CD4-positive, alpha-beta T cell treated with Interleukin-4 for 1 hour (primary cell): ENCODE data around the gene PCNX2.

Experiments
- DNase-seq, 2 donors: peaks; one replicate each; pipeline ENCODE4 v3.0.0-alpha.2; 2020 to 2022

PCNX2 gene

DNA sequence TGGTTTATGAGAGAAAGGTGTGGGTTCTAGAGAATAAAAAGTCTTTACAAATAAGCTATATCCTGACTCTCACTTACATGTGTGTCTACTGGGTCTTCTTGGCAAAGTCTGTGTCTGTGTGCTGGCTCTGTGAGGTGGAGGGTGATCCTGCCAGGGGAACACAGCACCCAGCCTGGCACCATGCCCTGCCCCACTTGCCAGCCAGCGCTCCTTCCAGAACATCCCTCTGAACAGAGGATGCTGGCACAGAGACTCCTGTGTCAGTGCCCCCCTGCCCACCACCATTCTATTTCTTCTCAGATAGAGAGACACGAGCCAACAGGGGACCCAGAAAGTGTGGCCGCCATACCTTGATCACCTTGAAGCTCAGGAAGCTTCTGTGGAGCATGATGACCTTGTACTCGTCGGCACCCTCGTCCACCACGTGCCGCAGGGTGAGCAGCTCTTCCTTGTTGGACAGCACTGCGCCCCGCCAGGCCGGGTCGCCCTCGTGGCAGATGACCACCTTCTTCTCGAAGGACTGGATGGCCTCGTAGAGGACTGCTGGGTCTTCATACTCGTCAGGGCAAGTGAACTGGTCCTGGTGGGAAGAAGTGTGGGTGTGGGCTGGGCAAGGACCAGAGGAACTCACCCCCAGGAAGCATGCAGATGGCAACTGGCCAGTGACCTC, 295.4 kb downstream of the PCNX2 start:
- no peak for DNase-seq

DNA sequence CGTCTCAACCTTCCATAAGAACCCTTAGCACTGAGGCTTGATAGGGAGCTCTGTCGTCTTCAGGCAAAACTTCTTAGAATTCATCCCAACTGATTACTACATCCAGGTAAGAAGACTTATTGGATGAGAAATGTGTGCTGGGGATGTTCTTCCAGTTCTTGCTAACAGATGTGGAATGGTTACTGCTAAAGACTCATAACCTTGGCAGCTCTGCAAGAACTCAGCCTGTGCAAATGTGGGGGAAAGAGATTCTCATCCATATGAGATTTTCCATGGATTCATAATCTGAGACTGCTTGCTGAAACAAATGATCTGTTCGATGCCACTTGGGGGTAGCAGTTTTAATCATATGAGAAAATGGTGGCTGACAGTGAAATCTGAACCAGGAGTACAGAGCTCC, 296.9 kb downstream of the PCNX2 start:
- DNase-seq, result no peak

DNA sequence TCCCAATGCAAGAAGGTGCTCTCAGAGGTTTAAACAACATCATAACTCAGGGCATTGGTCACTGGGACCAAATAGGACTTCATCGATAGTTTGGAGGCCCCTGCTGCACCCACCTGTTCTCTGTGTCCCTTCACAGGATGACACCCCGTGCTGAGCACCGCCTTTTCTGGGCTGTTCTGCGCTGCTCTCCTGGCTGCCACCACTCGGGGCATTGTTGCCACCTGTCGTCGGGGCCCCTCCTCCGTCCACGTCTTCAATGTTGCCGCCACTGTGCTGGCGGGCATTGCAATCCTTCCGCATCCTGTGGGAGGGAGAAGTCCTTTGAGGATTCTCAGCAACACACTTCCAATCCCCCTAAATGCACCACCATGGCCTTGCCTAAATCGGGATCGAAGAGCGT, 297.4 kb downstream of the PCNX2 start:
- no peak for DNase-seq

DNA sequence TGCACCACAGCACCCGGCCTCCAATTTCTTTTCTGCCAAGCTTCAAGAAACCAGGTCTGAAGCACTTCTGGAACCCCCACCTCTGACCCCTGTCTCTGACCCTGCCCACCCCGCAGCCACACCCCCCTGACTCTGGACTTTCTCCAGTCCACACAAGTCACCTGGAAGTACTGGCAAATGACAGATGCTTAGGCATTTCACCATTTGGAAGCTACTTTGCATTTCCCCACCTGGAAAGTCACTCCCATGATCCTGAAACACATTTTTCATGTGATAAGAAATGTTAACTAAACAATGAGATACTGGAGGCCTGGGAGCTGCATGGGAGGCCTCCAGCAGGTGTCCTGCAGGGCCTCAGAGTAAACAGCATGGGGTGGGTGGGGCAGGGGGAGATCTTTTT, 299.4 kb downstream of the PCNX2 start:
- no peak for DNase-seq

DNA sequence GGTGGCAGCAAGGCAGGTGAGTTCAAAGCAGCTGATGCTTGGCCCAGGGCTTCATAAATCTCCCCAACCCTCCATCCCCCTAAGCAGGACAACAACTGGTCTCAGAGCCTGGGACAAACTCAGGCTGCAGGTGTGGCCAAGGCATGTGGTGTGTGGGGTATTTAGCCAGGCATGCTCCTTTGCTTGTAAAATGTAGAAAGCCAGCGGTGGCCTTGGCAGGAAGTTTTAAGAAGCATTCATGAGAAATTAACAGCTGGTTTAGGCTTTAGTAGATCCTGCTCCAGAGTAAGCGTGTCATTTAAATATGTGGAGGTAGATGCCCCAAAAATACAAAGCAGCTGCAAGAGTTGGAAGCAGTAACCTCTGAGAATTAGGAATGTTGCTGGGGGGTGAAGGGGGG, 300.3 kb downstream of the PCNX2 start:
- no peak for DNase-seq

DNA sequence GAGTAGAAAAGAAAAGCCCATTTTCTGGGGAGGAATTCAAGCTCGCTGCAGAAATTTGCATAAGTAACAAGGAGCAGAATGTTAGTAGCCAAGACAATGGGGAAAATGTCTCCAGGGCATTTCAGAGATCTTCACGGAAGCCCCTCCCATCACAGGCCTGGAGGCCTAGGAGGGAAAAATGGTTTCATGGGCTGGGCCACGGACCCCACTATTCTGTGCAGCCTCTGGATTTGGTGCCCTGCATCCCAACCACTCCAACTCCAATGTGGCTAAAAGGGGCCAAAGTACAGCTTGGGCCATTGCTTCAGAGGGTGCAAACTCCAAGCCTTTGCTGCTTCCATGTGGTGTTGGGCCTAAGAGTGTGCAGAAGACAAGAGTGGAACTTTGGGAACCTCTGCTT, 302.0 kb downstream of the PCNX2 start:
- no peak for DNase-seq

DNA sequence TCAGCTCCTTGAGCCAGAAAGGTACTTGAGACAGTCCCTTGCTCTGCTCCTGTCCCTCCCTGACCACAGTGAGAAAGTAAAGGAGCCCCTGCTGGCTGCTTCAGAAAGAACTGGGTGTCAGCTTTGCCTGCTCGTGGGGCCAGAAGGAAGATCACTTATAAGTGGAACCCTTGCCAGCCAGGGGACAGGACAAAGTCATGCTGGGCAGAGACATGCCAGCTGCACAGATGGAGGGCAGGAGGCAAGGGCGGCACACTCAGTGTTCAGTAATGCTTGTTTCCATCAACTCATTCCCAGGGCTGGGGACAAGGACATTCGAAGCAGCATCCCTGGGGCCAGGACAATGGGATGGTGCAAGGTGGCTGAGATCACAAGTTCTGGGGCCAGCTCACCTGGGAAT, 303.3 kb downstream of the PCNX2 start:
- no peak for DNase-seq

DNA sequence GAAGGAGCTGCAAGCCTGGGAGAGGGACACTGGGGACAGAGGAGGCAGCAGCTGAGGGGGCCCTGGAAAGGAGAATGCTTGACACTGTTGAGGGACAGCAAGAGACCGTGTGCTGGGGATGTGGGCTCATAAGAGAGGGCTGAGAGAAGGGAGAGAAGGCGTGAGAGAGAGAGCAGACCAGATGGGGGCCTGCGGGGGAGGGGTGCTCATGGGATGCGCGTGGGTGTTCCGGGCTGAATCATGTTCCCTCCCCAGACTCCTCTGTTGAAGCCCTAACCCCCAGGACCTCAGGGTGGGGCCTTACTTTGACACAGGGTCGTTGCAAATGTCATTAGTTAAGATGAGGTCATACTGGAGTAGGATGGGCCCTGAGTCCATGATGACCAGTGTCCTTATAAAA, 304.3 kb downstream of the PCNX2 start:
- DNase-seq, result no peak

DNA sequence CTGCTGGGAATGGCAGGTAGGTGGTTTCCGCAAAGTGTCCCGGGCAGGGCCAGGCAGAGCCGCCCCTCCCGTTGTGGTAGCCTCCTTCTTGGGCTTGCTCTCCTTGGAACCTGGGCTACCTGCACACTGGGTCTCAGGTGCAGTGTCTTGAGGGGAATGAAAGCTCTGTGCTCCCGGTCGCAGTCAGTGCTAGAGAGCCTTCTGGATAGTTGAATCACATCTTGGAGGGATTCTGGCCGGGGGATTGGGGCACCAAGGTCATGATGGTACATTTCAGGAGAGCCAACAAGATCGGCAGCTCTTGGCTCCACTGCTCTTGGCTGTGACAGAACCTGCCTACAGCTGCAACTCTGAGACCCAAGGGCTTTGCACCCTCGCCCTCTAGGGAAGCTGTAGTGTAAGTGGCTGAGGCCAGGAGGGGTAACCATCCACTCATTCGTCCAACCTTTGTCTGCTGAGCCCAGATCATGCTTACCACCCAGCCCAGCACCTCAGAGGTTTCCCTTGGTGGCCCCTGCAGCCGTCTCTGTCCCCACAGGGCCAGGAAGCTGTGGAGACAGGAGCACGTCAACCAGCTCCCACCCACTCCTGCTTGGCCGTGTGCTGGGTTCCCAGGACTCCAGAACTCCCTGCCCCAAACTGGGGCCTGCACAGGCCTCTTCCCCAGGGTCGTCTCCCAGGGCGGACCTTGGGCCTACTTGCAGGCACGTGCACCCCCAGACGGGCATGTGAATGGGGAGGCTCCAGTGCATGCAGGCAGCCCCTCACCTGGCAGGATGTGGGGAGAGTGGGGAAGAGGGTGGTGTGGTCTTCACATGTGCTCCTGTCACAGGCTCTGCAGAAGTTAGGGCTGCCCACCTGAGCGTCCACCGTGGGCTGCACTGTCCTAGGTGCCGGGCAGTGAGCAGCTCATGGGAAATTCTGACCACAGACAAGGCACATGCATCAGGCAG, 305.1 kb downstream of the PCNX2 start:
- no peak for DNase-seq

DNA sequence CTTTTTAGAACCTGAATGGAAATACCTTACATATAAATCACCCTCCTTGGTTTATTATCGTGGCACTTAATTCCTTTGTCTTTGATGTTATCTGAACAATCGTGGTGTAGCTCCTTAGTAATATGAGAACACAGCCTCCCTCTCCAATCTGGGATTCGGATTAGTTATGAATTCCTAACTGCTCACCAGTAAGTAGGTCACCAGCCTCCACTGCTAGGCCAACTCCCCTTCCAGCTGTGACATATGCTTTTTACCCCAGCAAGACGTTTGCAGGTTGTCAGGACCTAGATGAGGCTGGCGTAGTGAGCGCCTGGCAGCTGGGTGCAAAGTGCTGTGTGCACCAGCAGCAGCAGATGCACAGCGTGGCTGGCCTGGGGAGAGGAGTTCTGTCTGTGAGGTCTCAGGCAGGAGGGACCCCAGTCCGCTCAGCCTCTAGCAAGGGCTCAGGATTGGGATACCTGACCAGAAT, 306.9 kb downstream of the PCNX2 start:
- DNase-seq, result no peak

DNA sequence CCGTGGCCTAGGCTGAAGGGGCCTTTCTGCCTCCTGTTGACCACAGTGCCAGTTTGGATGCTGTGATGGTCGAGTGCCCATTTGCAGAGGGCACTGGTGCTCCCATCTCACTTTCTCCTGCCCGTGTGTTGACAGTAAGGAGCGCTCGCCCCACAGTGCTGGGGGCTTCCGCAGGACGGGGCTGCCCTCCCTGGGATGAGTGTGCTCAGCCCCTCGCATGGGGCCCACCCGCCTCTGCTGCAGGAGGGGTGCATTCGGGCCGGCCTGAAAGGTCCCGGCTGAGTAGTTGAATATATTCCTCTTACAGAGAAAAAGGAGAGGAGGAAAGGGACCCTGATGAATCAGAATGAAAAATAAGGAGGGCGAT, 307.8 kb downstream of the PCNX2 start:
- DNase-seq, result no peak

DNA sequence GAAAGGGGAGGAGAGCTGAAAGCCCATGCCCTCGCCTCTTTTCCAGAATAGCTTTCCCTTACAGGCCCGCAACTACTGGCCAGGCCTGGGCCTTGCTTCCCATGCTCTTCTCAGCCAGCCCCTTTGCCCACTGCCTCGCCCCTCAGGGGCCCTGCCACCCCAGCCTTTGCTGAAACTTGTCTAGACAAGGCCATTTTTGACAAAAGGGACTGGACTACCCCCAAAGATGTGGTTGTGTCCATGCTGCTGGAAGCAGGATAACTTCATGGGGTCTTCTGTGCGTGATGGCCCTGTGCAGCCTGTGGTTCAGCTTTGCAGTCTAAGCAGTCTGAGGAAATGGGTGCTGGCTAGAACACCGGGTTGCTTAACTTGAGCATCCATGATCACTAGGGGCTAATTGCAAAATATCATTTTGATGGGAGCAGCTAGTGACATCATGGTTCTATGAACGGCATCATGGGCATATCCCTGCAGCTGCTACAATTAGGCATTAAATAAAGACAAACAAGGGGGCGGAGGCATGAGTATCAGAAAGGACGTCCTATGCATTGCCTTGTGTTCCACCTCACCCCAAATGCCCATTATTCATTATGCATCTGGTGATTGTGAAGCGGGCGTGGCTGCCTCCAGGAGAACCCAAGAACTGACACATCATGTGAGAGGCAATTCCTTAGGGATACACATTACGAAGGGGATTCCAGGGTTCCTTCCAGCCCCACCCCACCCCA, 308.3 kb downstream of the PCNX2 start:
- no peak for DNase-seq

DNA sequence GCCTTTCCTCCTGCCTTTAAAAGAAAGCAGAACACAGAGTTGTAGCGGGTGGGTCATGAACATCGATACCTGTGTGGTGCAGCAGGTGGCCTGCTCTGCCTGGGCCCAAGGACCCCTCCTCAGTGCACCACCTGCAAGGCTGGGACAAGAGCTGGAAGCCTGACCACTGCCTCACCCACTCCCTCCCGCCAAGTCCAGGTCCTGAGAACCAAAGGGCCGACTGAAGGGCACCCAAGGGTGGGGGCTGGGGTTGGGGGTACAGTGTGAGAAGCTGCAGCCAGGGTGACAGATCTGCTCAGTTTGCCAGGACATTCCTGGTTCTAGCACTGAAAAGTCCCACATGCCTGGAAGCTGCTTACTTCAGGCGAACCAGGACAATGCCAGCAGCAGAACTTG, 309.0 kb downstream of the PCNX2 start:
- no peak for DNase-seq

DNA sequence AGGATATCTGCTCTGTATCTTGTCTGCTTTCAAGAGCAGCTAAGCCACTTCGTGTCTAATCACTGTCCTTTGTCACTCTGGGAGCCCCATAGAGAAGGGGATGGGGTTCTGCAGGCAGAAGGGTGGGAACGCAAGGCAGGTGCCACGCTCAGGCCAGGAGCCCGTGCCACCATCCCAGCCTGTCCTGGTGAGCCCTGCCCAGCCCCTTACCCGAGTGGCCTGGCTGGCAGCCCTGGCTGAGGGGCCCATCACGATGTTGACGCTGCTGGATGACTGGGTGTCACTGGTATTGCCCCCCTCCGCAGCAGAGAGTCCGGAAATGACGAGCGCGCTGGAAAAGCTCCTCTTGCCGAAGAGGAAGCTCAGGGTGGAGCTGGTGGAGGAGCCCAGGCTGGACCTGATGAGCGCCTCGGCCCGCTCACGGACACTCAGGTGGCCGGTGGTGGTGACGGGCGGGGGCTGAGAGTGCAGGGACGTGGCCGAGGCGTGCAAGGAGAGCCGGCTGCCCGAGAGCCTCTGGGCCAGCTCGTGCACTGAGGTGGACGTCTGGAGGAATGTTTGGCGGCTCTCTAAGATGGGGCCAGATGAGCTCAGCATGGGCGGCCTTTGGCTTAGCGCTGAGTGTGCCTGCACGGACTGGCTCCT, 309.5 kb downstream of the PCNX2 start:
- no peak for DNase-seq

DNA sequence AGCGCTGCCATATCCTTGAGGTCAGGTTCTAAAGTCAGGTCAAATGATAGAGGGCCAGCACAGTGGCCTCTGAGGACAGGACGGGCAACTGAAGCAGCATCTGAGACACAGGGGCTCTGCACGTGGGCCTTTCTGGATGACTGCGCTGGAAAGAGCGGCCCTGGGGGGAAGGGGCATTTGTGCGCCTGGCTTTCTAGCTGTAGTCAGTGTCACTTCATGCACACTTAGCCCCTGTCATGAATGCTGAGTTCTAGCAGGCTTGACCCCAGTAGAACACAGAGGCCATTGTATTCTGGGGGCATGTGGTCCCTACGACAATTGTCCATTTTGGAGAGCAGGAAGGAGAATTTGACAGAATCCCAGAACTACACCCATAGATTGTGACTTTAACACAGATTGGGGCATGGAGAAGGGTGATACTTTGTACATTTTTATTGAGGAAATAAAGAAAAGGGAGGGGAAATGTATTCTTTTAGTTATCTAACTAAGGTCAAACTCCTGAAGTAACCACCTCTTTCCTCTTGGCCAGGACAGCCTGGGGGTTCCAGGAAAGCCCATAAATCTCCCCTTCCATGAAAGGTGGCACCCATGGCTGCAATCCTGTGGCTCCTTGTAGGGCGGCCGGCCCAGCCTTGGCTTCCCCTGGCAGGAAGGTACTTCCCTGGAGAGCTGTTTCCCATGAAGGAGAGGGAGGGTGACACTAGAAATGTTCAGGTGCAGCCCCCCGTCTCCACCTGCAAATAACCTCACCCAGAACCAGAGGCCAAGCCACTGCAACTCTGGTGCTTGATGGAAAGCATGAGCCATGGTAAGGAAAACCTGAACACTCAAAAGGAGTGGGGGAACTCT, 310.7 kb downstream of the PCNX2 start:
- no peak for DNase-seq

DNA sequence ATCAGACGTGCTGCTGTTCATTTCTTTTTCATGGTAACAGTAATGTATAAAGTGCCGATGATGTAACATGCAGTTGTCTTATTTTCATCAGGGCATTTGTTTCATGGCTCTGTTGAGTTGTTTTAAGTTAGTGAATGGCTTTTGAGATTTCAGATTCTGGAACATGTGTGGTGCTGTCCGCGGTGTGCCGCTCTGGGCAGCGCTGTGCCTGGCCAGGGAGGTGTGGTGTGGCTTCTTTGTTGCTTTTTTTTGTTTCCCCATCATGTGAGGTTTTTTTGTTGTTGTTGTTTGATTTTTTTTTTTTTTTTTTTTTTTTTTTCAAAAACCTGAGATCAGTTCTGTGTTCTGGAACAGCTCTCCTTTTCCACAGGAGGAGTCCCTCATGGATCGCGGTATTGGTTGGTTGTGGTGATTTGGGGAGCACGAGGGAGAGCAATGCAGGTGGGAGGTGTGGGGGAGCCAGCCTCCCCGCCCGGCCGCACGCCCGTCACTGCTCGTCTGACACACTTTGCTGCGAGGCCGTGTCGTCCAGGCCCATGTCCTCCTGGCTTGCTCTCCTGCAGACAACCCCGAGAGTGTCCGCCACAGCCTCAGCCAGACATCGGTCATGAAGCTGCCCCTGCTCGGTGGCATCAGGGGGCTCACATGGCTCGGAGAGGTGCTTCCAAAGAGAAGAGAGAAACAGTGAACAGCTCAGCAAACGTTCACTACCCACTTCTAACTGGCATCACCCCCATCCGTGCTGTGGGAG, 311.5 kb downstream of the PCNX2 start:
- no peak for DNase-seq

DNA sequence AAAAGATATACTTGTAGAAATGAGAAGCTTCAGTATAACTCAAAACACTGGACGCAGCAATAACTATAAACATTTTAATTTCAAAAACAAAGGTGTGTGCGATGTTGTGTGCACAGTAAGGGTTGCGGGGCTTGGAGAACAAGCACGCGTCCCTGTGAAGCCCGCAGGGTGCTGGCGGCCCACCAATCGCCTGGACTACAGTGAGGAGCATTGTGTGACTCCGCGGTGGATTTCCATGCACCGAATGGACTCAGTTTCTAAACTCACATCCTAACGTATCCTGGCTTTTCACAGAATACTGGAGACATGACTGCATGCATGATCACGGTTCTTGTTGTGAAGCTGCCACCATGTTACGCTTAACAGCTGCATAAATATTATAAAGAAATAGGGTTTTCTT, 312.1 kb downstream of the PCNX2 start:
- no peak for DNase-seq

DNA sequence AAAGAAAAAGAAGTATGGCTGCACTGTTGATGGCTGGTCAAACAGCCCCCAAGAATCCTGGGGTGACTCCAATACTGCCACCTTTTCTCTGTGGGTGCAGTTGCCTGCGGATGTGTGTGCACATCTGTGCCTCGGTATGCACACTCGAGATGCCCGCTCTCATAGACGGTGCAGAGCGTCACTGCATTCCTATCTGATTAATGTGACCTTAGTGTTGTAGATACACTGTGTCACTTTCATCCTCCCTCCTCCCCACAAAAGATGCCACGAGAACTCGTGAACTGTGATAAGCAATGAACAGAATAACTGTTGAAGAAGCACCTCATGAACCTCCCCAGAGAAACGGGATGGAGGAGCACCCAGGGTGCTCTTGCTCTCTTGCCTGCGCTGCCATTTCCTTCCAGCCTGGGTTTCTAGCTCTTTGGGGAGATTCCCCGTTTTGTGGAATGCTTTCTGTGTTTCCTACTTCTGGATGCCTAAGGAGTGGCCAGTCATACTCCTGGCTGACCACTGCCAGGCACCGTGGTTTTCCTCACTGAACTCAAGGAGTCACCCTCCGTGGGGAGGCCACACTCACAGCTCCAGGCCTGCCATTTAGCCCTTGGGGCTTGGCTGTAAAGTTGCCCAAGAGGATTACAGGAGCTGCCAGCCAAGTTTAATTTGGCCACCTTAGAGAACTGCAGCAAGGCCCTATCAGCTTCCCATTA, 313.1 kb downstream of the PCNX2 start:
- DNase-seq, result no peak

DNA sequence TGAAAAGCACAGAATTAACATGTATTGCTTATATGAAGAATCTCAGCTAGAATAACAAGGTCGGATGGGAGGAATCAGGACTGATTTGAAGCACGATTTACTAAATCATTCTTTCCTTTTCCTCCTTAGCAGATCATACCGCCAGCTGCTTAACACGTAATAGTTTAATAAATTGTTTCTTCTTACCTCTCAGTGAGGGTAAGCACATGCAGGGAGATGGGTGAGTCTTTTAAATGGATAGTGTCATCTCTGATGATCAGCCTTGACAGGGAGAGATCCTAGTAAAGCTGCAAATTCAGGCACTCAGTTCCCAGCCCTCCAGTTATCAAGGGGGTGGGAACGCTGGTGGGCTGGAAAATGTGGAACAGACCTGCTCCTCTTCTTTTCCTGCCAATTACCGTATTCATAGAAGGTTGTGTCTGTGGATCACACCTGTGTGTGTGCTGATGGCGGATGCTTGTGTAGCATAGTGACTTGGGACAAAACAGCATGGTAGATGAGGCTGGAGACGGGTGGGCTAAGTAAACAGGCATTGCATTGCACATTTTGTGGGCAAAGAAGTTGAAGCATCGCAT, 314.5 kb downstream of the PCNX2 start:
- DNase-seq, result no peak

DNA sequence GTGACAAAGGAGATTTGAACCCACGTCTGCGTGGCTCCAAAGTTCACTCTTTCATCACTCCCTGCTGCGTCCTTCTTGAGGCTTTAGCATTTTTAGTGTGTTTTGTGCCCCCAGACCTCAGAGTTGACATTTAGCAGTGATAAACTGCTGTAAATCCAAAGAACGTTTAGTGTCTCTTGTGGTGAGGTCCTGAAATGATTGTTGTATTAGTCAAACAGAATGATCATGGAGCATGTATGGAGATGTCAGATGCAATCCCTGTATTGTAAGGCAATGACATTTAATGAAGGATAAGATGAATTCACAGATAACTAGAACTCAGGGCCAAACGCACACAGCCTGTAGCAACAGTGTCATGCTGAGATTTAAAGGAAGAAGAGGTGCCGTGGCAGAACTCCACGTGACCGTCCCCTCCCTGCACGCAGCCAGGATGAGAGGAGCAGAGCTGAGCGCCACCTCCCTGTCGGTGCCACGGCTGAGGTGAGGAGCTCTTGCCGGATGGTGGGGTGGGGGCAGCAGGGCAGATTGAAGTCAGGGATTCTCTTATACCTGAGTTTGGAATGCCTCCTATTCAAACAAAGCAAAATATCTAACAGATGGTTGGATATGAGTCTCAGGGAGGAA, 315.1 kb downstream of the PCNX2 start:
- no peak for DNase-seq
